ENCODE results near the gene TRIM72.
"Not testable (repeated sequence)": the region's sequence is repeated elsewhere in the genome, so short reads cannot be mapped to it uniquely, and the experiment has no call there.

Gene TRIM72

GRCh38 chr16:31262084-31262483, 48.2 kb downstream of the TRIM72 start:
- no peak for DNase-seq

- DNase-seq, result peak in 3 of 4 experiments; percentile 18 to 52 (median 26)
These were observed 51.7 kb downstream of the TRIM72 start for GRCh38 chr16:31265329-31266245.

DNA sequence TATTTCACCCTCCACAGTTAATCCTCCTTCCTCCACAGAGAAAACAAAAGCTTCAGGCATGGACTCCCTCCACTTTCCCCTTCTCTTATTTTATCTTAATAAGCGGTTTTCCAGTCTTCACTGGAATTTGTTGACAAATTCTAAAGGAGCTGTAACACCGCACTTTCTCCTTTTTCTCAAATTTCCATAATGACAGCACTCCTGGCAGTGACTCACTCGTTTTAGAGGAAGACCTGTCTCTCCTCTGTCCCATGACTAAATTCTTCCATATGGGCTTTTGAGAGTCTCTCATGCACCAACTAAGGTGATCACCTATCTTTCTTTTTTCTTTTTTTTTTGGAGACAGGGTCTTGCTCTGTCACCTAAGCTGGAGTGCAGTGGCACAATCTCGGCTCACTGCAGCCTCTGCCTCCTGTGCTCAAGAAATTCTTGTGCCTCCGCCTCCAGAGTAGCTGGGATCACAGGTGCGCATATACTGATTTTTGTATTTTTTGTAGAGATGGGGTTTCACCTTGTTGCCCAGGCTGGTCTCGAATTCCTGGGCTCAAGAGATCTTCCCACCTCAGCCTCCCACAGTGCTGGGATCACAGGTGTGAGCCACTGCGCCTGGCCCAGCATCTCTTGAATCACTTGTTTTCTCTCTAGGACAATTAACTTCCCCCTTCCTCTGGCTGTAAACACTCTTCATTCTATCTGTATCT, 53.6 kb downstream of the TRIM72 start:
- DNase-seq, result no peak

- no peak for DNase-seq
These were observed 54.1 kb downstream of the TRIM72 start for GRCh38 chr16:31268033-31268365.

DNA sequence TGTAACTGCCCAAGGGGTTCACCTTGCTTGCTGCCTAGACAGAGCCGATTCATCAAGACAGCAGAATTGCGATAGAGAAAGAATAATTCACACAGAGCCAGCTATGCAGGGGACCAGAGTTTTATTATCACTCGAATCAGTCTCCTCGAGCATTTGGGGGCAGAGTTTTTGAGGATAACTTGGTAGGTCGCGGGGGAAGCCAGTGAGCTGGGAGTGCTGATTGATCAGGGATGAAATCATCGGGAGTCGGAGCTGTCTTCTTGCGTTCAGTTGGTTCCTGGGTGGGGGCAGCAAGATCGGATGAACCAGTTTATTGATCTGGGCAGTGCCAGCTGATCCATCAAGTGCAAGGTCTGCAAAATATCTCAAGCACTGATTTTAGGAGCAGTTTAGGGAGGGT, 55.0 kb downstream of the TRIM72 start:
- no peak for DNase-seq

GRCh38 chr16:31269541-31269940, 55.6 kb downstream of the TRIM72 start:
- no peak for DNase-seq

DNA sequence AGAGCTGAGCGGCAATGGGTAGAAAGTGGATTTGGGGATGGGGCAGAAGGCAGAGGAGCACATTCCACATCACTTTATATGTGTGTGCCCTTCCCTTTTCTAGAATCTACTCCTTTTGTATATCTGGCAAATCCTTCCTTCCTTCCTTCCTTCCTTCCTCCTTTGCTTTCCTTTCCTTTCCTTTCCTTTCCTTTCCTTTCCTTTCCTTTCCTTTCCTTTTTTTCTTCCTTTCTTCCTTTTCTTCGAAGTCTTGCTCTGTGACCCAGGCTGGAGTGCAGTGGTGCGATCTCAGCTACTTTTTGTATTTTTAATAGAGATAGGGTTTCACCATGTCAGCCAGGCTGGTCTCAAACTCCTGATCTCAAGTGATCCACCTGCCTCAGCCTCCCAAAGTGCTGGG, 56.1 kb downstream of the TRIM72 start:
- DNase-seq, result not testable (repeated sequence)

DNA sequence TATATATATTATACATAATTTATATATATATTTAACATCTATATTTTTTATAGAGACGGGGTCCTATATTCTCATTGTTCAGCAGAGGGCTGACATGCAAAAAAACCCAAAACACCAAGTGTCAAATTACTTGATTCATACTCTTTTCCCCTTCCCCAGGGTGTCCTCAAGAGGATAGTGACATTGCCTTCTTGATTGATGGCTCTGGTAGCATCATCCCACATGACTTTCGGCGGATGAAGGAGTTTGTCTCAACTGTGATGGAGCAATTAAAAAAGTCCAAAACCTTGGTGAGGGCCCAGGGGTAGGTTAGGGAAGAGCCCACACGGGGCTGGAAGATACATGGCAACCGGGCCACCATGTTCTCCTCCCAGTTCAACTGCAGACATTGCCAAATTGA, 56.9 kb downstream of the TRIM72 start:
- DNase-seq, result no peak

DNA sequence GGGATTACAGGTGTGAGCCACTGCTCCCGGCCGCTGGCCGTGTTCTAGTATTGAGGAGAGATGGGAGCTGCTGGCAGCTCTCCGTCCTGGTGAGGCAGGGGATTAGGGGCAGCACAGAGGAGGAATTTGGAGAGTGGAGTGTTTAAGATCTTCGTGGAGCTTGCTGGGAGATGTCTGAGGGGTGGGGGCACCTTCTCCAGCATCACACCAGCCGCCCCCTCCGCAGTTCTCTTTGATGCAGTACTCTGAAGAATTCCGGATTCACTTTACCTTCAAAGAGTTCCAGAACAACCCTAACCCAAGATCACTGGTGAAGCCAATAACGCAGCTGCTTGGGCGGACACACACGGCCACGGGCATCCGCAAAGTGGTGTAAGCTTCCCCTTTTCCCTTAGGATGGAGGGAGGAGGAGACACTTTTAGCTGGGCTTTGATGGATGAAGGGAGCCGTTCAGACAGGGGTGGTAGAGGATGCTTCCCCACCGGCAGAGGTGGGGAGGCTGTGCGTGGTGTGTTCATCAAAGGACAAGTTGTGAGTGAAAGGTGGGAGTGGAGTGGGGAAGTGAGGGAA, 57.8 kb downstream of the TRIM72 start:
- no peak for DNase-seq

- DNase-seq, result no peak
These were observed 59.3 kb downstream of the TRIM72 start for GRCh38 chr16:31273187-31273586.

DNA sequence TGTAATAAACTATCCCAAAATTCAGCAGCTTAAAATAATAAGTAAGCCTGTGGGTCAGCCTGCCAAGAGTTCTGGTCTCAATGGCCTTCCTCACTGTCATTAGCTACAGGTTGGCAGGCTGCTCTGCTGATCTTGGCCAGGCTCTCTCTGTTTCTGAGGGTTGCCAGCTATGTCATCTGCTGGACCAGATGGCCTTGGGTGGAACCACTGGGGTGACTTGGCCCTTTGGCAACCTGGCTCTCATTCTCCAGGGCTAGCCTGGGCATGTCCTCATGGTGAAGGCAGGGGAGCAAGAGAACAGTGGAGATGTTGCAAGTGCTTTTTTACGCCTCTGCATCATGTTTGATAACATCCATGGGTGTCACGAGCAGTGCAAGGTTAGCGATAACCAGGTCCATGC, 59.8 kb downstream of the TRIM72 start:
- DNase-seq, result no peak

DNA sequence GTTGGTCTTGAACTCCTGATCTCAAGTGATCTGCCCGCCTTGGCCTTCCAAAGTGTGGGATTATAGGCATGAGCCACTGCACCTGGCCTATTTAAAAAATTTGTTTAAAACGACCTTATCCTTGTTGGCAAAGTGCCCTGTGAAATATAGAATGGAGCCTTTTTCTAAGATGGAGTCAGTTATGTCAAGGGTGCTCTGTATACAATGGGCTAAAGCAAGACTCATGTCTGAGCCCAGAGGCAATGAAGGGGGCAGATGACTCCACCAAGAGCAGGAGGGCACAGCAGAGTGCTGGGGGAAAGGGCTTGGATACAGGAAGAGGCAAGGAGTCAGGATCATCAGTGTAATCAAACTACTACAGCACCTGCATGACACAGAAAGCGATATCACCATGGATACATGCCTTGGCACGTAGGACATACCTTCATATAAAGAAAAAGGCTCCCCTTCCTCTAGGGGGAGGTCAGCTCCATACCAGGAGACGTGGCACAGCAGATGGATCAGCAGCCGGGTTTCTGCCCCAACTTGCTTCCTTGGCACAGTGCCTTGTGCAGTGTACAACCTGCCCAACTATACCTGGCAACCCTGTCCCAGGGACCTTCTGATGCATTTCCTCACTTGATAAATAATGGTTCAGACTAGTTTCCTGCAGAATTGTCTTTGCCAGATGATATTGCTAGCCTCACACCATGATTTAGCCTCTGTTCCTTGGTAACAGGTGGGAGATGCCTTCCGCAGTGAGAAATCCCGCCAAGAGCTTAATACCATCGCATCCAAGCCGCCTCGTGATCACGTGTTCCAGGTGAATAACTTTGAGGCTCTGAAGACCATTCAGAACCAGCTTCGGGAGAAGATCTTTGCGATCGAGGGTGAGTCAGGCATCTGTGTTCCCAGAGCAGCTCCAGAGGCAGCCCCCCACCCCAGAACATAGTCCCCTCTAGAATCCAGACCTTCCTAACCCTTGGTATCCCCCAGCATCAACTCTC, 61.2 kb downstream of the TRIM72 start:
- no peak for DNase-seq

- no peak for DNase-seq
These were observed 62.7 kb downstream of the TRIM72 start for GRCh38 chr16:31276600-31276999.

DNA sequence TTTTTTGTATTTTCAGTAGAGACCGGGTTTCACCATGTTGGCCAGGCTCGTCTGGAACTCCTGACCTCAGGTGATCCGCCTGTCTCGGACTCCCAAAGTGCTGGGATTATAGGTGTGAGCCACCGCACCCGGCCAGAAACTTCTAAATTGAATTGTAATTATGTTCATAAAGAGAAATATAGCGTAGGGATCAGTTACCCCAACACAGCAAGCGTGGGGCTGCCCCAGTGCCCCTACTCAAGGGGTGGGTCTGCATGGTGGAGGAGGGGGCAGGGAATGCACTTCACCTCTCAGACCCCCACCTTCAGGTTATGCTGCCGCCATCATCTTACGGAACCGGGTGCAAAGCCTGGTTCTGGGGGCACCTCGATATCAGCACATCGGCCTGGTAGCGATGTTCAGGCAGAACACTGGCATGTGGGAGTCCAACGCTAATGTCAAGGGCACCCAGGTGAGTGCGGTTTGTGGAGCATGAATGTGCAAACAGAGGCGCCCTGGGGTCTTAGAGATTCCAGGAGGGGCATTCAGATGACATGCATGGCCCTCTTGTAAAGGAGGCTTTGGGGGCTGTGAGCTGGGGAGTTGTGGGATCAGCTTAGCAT, 63.8 kb downstream of the TRIM72 start:
- DNase-seq, result no peak

- not testable (repeated sequence) for DNase-seq
These were observed 64.9 kb downstream of the TRIM72 start for GRCh38 chr16:31278853-31279252.

Data from activated CD4-positive, CD25-positive, alpha-beta regulatory T cell (primary cell).